GM12864 (cell line): Measurements from ENCODE around the gene CYP2W1.

ENCODE experiments used
- DNase-seq: peaks from one replicate; pipeline ENCODE4 v3.0.0-alpha.2; 2011; ENCODE audit warnings: low read depth
- H3K4me3 ChIP-seq: 2 replicates; pipeline ENCODE4 v1.5.1; 2011; ENCODE audit warnings: mild to moderate bottlenecking, low read depth, low read length, control low read depth
- CTCF ChIP-seq: IDR thresholded peaks from 2 replicates; pipeline ENCODE4 v1.5.1; 2011; ENCODE audit warnings: low read depth, mild to moderate bottlenecking, moderate library complexity, low read length, control low read depth, inconsistent platforms; ENCODE audit errors: missing control alignments

Gene CYP2W1

GRCh38 chr7:977326-978048 lies 5.5 kb upstream of the CYP2W1 start:
- no peak overlapping the region for H3K4me3 ChIP-seq
- no peak for DNase-seq
- no peak for TF ChIP-seq CTCF

- H3K4me3 ChIP-seq = no peak overlapping the region
- no peak for DNase-seq
Observed at GRCh38 chr7:978049-978346, 5.0 kb upstream of the CYP2W1 start.

GRCh38 chr7:978416-979091 lies 4.4 kb upstream of the CYP2W1 start:
- DNase-seq = no peak
- H3K4me3 ChIP-seq = no peak overlapping the region
- no peak for TF ChIP-seq CTCF

More at GRCh38 chr7:978049-978346, 5.0 kb upstream of the CYP2W1 start:
- no peak for TF ChIP-seq CTCF

GRCh38 chr7:979151-979550 lies 3.8 kb upstream of the CYP2W1 start:
- TF ChIP-seq CTCF = no peak
- no peak for DNase-seq
- H3K4me3 ChIP-seq = no peak overlapping the region

GRCh38 chr7:979886-980571 lies 3.0 kb upstream of the CYP2W1 start:
- TF ChIP-seq CTCF = no peak
- no peak for DNase-seq

GRCh38 chr7:981793-982510 lies 1.0 kb upstream of the CYP2W1 start:
- no peak for DNase-seq
- H3K4me3 ChIP-seq = no peak overlapping the region
- TF ChIP-seq CTCF = no peak

More at GRCh38 chr7:979886-980571, 3.0 kb upstream of the CYP2W1 start:
- no peak overlapping the region for H3K4me3 ChIP-seq
